Stimulated activated CD4-positive, alpha-beta T cell treated with anti-CD3 and anti-CD28 coated beads, Interleukin-12 subunit alpha, Interleukin-12 subunit beta, amount 100 ng/mL, for 4 hours (primary cell): Measurements from ENCODE around the gene C1QC.
"Not testable (repeated sequence)": the region's sequence is repeated elsewhere in the genome, so short reads cannot be mapped to it uniquely, and the experiment has no call there.

Experiments used
- DNase-seq: peaks from one replicate; pipeline ENCODE4 v3.0.0-alpha.2; 2020

C1QC gene

DNA sequence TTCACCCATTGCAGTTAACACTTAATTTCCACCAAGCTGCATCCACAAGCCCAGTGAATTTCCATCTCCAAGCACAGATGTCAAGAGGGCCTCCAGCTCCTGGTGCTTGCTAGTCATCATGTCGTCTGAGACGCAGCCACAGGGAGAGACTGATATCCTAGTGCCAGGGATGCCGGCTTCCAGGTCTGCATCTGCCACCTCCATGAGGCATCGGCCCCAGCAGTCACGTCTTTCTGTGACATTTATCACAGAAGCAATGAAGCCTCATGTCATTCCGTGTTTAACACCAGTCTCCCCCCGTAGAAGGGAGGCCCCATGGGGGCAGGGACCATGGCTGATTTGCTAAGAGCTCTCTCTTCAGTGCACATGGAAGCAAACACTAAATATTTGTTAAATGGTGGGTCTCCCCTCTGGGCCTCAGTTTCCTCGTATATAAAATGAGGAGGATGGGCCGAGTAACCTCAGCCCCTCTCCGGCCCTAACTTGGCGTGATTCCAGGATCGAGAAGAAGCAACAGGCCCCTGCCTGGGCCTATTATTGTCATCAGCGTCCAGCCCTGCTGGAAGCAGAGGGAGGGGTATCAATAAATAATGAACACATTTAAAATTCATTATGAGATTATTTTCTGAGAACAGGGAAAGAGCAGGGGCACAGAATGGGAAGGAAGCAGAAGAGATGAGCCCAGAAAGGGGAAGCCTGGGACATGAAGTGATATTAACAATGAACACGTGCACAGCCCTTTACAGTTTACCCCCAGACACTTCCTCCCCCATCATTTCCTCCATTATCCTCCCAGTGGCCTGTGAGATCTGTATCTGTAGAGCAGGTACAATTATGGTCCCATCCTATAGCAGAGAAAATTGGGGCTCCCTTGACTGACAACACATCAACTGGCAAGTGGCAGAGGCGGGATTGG is 8.8 kb downstream of the C1QC start:
- no peak for DNase-seq

GRCh38 chr1:22652881-22653316 is 9.5 kb downstream of the C1QC start, which contains the start of gene C1QB:
TSS of gene C1QB (plus strand) at chr1:22653236. CDS start at chr1:22659463, 6,227 bp downstream.
- DNase-seq: no peak

DNA sequence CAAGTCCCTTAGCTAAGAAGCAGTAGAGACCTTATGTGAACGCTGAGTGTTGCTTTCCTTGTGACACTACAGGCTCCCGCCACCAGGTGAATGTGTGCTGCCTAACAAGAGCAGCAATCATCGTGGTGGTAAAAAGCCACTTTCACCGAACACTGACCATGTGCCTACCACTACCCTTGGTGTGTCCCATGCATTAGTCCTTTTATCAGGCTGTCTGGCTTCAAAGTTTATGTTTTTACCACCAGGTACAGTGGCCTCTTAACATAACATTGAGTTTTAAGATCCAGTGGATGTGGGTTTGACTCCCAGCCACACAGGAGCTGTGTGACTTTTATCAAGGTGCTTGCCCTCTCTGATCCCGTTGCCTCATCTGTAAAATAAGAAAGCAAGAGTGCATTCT is 11.3 kb downstream of the C1QC start:
- no peak for DNase-seq

GRCh38 chr1:22658385-22659163 is 15.1 kb downstream of the C1QC start:
- no peak for DNase-seq

- DNase-seq: no peak
Measured at GRCh38 chr1:22660716-22661241, 17.3 kb downstream of the C1QC start.

- DNase-seq: no peak
Measured at GRCh38 chr1:22661880-22662279, 18.4 kb downstream of the C1QC start.

DNA sequence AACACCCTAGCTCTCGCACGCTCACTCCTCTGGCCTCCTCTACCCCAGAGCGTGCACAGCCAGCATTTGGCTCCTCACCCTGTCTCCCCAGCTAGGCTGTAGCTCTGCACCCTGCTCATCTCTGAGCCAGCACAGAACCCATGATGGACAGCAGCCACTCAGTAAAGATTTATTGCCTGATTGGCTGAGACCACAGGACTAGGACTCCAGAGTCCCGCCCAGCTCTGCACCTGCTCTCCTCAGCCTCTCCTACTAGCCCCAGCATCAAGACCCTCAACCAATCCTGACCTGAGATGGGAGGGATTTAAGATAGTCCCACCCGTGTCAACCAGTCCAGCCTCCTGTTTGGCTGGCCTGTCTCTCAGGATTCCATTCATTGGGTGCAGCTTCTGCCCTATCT is 18.9 kb downstream of the C1QC start:
- no peak for DNase-seq

GRCh38 chr1:22662986-22663408 is 19.6 kb downstream of the C1QC start:
- DNase-seq: no peak

DNA sequence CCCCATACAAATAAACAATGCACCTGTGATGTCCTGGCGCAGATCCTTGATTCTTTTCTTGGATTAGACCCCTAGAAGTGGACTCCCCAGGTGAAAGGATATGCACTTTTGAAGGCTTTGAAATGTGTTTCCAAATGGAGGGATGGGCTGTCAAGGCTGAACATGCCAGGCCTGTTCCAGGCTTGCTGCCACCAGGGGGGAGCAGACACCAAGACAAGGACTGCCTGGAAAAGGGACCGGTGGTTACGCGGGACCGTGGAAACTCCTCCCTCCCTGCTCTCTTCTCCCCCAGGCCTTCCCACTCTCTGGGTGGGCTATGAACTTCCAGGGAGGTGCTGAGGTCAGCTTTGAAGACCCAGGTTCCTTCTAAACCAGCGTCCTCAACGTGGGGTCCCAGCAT is 22.3 kb downstream of the C1QC start:
- no peak for DNase-seq

DNA sequence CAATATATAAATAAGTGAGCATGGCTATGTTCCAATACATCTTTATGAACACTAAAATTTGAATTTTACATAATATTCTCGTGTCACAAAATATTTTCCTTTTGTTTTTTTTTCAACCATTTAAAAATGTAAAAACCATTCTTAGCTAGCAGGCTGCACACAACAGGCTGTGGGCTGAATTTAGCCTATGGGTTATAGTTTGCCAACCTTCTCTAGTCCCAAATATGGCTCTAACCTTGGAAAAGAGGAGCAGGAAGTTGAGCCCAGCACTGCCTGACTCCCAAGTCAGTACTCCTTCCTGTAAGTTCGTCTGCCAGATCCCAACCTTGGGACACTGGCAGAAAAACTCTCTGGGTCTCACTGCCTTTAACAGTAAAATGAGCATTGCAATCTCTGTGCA is 23.0 kb downstream of the C1QC start:
- no peak for DNase-seq

DNA sequence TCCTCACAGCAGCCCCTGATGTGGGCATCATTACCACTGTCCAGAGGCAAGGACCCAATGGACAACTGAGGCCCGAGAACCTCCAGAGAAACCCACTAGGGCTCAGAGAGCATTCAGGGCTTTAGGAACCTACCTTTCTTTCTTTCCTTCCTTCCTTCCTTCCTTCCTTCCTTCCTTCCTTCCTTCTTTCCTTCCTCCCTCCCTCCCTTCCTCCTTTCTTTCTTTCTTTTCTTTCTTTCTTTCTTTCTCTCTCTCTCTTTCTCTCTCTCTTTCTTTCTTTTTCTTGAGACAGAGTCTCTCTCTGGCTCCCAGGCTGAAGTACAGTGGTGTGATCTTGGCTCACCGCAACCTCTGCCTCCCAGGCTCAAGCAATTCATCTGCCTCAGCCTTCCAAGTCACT is 25.4 kb downstream of the C1QC start:
- not testable (repeated sequence) for DNase-seq

DNA sequence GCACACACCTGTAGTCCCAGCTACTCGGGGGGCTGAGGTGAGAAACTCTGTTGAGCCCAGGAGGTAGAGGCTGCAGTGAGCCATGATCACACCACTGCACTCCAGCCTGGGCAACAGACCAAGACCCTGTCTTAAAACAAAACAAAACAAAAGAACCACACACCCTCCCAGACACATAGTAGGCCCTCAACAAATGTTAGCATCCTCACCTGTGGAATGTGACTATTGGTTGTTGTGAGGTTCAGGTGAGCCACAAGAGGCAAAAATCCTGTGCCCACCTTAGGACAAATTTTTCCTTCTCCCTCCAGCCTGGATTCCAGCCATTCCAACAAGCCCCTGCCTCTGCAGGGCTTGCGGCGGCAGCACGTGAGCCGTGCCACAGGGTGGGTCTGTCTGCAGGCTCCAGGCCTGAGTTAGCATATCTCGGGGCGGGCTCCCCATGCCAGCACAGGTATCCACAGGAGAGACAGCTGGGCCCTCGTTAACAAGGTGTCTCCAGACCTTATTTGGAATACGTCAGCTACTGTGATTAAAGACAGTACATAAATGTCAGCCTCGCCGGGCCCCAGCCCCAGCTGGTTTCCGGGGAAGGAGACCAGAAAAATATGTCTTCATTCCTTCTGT is 27.0 kb downstream of the C1QC start:
- no peak for DNase-seq

- no peak for DNase-seq
Measured at GRCh38 chr1:22671999-22672398, 28.6 kb downstream of the C1QC start.

- DNase-seq: peak; percentile 7
Measured at GRCh38 chr1:22673486-22674409, 30.3 kb downstream of the C1QC start.

DNA sequence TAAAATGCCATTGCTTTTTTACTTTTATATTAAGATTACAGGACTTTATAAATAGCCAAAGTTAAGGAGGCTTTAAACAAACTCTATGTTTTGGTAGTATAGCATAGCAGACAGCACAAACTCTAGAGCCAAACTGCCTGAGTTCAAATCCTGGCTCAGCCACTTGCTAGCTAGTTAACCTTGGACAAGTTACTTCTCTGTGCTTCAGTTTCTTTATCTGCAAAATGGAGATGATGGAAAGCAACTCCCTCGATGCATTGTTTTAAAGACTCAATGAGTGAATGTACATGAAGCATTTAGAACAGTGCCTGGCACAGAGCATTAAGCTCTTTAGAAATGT is 30.9 kb downstream of the C1QC start:
- DNase-seq: no peak

DNA sequence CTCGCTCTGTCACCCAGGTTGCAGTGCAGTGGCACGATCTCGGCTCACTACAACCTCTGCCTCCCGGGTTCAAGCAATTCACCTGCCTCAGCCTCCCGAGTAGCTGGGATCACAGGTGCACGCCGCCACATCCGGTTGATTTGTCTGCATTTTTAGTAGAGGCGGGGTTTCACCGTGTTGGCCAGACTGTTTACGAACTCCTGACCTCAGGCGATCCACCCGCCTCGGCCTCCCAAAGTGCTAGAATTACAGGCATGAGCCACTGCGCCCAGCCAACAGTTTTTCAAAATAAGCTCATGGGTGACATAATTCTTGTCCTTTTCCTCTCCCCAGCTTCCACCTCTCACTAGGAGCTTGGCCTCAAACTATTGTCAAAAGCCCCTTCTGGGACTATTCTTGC is 32.7 kb downstream of the C1QC start:
- not testable (repeated sequence) for DNase-seq

DNA sequence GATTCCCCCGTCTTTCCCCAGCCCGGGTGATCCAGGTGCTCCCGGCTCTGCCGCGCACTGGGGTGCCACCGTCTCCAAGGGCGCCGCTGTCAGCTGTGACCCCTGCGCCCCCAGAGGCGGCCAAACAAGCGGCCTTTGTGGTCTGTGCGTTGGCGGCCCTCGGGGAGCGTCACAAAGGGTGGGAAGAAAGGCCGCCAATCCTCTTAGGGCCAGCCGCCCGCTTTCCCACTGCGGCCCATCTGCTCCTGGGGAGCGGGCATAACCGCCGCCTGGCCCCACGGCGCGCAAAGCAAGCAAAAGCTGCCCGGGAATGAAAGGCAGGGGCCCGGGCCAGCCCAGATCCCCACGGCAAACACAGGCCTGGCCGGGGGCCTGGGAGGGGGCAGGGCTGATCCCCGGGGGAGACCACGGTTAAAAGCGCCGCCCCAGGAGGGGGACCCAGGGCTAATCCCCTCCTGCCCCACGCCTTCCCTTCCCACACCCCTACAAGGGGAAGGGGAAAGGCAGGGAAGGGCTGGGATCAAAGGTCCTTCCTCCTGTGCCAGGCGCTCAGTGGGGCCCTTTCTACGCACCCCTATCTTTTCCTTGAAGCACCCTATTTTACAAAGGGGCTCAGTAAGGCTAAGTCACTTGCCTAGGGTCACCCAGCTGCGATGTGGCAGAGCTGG is 33.6 kb downstream of the C1QC start:
- no peak for DNase-seq

DNA sequence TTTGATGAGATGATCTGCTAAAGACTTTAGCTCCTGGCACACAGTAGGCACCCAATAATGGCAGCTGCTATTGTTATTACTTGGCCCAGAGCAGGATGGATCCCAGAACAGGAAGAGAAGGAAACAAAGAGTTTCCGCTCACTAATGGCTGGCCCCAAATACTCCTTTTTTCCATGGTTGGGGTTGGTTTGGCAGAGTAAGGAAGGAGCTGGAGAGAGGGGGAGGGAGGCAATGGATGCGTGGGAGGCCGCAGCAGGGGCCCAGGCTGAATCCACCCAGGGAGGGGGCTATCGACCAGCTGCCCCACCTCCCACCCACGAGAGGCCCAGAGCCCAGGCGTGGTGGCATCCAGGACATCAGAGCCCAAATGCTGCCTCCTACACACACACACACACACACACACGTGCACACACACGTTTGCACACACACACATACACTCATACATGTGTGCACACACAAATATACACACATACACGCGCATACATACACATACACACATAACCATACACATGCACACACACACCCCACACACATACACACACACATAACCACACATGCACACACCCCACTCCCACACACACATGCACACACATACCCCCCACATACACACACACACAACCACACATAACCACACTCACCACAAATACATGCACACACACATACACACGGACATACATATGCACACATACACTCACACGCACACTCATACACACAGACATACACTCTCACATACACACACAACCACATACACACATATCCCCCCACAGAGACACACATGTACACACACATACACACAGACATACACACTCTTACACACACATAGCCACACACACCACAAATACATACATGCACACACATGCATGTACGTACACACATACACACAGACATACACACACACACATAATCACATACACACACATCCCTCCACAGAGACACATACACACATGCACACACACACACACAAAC is 34.8 kb downstream of the C1QC start:
- no peak for DNase-seq

DNA sequence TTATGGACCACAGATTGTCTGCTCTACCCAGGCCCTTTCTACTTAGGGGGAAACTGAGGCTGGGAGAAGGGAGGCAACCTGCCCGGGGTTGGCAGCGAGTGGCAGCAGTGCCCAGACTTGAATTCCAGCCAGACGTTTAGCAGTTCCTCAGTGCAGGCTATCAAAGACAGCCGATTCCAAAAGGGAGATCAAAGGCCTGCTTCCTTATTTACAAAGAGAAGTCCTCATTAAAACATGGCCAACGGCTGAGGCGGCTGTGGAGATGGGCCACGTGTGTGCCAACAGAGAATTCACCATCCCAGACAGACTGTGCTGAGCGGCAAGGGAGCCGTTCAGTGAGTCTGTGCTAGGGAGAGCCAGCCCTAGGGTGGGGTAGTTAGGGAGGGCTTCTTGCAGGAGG is 37.3 kb downstream of the C1QC start:
- DNase-seq: no peak

DNA sequence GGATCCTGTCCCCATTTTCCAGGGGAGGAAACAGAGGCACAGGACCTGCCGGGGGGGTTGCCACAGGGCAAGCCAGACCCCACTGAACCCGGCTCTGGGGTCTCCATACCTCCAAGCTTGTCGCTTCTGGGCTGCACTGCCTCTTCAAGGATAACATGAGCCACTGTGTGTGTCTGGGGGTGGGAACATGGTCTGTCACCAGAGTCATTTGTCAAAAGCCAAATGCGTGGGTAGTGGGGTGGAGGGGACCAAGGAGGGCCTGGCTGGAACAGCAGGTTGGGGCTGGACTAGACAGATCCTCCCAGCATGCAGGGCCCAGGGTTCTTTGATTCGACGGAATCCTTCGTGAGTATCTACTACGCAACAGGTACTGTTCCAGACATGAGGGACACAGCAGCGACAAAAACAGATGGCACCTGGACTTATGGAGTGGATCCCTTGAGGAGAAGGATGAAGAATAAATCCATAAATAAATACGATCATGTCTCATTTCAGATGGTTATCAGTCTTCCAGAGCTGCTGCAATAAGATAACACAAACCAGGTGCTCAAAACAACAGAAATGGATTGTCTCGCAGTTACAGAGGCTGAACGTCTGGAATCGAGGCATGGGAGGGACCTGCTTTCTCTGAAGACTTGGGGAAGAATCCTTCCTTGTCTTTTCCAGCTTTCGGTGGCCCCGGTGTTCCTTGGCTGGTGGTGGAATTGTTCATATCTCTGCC is 38.3 kb downstream of the C1QC start:
- DNase-seq: no peak
